Choroid plexus epithelial cell (primary cell): Measurements from ENCODE around the gene ERC1.

ENCODE experiments used
- DNase-seq: peaks from one replicate; pipeline ENCODE4 v3.0.0-alpha.2; 2010; ENCODE audit warnings: low read depth
- H3K4me3 ChIP-seq: 2 replicates; pipeline ENCODE4 v1.5.1; 2011; ENCODE audit warnings: low read depth, mild to moderate bottlenecking, control low read depth, low read length, moderate library complexity
- CTCF ChIP-seq: conservative IDR thresholded peaks from 2 replicates; pipeline ENCODE4 v1.5.1; 2011; ENCODE audit warnings: low read depth, mild to moderate bottlenecking, control low read depth, inconsistent platforms, low read length, moderate library complexity

The ERC1 gene

DNA sequence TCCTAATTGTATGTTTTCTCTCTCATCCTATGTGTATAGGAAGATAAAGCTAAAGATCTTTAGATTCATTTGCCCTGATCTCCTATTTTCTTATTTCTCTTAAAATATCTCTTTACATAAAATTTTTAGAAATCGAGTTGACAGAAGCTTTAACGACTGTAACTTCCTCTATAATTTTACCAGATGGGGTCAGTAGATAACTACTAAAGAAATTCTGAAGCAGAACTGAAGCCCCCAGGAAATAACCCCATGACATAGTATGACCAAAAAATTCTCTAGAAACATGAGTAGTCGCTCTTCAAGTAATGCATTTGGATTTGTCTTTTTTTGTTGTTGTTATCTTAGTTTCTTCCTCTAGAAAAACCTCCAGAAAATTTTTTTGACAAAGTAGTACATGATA, 288.0 kb downstream of the ERC1 start:
- TF ChIP-seq CTCF, result peak; percentile 34
- DNase-seq, result peak; percentile 28
- H3K4me3 ChIP-seq, result no peak overlapping the region

- DNase-seq, result no peak
- H3K4me3 ChIP-seq, result no peak overlapping the region
- no peak for TF ChIP-seq CTCF
Measured at GRCh38 chr12:1280059-1280458, 289.0 kb downstream of the ERC1 start.

DNA sequence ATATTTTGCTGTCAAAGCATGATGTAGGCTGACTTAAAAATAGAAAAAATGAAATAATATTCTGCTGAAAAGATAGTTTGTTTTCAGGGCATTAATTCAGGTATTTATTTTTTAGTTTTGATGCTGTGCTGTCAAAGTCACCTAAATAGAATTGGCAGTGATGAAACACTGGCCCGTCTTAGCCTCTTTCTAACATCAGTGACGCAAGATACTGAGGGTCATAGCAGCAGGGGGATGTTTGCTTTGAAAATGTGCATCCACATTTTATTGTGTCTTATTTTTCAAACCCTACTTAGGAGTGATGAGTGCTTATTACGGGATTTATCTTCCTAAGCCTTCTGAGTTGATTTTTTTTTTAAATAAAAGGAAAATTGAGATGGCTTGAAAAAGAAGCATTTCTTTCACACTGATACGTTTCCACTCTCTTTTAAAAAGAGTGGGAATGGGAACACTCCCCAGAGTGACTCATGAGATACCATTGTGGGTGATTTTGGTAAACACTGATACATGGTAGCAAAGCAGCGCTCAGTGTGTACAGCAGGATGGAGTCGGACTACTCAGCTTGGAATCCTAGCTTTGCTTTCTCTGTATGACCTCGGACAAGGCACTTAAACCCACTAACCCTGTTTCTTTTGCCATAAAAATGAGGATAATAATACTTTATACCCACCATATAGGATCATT, 290.8 kb downstream of the ERC1 start:
- no peak overlapping the region for H3K4me3 ChIP-seq
- peak; percentile 82 for DNase-seq
- TF ChIP-seq CTCF, result no peak

- peak; percentile 52 for DNase-seq
- TF ChIP-seq CTCF, result no peak
- H3K4me3 ChIP-seq, result no peak overlapping the region
Measured at GRCh38 chr12:1282670-1283315, 291.8 kb downstream of the ERC1 start.

- no peak overlapping the region for H3K4me3 ChIP-seq
- TF ChIP-seq CTCF, result no peak
- DNase-seq, result no peak
Measured at GRCh38 chr12:1283316-1283715, 292.3 kb downstream of the ERC1 start.

DNA sequence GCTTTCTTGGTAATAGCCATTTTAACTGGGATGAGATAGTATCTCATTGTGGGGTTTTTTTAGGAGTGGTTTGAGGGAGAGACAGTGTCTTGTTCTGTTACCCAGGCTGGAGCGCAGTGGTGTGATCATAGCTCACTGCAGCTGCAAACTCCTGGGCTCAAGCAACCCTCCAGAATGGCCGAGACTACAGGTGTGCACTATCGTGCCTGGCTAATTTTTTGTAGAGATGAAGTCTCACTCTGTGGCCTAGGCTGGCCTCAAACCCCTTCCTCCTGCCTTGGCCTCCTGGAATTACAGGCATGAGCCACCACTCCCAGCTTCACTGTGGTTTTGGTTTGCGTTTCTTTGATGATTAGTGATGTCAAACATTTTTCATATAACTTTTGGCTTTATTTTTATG, 293.6 kb downstream of the ERC1 start:
- no peak for DNase-seq
- TF ChIP-seq CTCF, result no peak

More for the DNA sequence above, 293.6 kb downstream of the ERC1 start:
- H3K4me3 ChIP-seq, result no peak overlapping the region
